Measurements from ENCODE around the gene OXTR.

Gene OXTR

GRCh38 chr3:8780279-8780678 is 10.9 kb upstream of the OXTR start:
- ChIA-PET CTCF (interaction anchor here (4.1 kb wide), 1 partner anchor 10 kb away, joined by 49 read pairs; the partner anchor contains the start of gene OXTR), POLR2A (no interaction called here)
- no peak for DNase-seq (ENCODE audit: extremely low spot score)
- TF ChIP-seq CTCF (IDR thresholded peaks at IDR 0.05; ENCODE audit: control extremely low read depth, extremely low read depth, low read depth, missing control alignments): no peak

GRCh38 chr3:8778475-8778874 is 9.1 kb upstream of the OXTR start:
- TF ChIP-seq CTCF (IDR thresholded peaks at IDR 0.05; ENCODE audit: control extremely low read depth, extremely low read depth, low read depth, missing control alignments): no peak
- DNase-seq (ENCODE audit: extremely low spot score): no peak
- ChIA-PET CTCF (interaction anchor here (1.0 to 4.1 kb wide), 3 partner anchors 9 to 18 kb away, joined by 3 to 49 read pairs (median 5); partner anchors contain the start of gene OXTR), POLR2A (no interaction called here)

GRCh38 chr3:8777978-8778267 is 8.5 kb upstream of the OXTR start:
- no peak for TF ChIP-seq CTCF (IDR thresholded peaks at IDR 0.05; ENCODE audit: control extremely low read depth, extremely low read depth, low read depth, missing control alignments)
- peak; percentile 12 for DNase-seq (ENCODE audit: extremely low spot score)
- ChIA-PET POLR2A (no interaction called here), CTCF (interaction anchor here (1.0 to 4.1 kb wide), 3 partner anchors 8 to 19 kb away, joined by 3 to 49 read pairs (median 5); partner anchors contain the start of gene OXTR)

GRCh38 chr3:8777201-8777977 is 8.0 kb upstream of the OXTR start:
- no peak for DNase-seq (ENCODE audit: extremely low spot score)
- CTCF ChIA-PET: interaction anchor here (1.0 to 4.1 kb wide), 3 partner anchors 7 to 19 kb away, joined by 3 to 49 read pairs (median 5); partner anchors contain the start of gene OXTR
- POLR2A ChIA-PET: interaction anchor here (0.6 kb wide), 1 partner anchor 244 kb away, joined by 3 read pairs; no protein-coding TSS in a partner anchor
- TF ChIP-seq CTCF (IDR thresholded peaks at IDR 0.05; ENCODE audit: control extremely low read depth, extremely low read depth, low read depth, missing control alignments): no peak

GRCh38 chr3:8776406-8776805 is 7.0 kb upstream of the OXTR start:
- no peak for DNase-seq (ENCODE audit: extremely low spot score)
- ChIA-PET CTCF (interaction anchor here (1.3 to 4.1 kb wide), 2 partner anchors 7 to 18 kb away, joined by 5 to 49 read pairs; partner anchors contain the start of gene OXTR), POLR2A (interaction anchor here (0.6 kb wide), 1 partner anchor 245 kb away, joined by 3 read pairs; no protein-coding TSS in a partner anchor)
- no peak for TF ChIP-seq CTCF (IDR thresholded peaks at IDR 0.05; ENCODE audit: control extremely low read depth, extremely low read depth, low read depth, missing control alignments)

- CTCF ChIA-PET: interaction anchor here (1.3 kb wide), 1 partner anchor 19 kb away, joined by 5 read pairs; no protein-coding TSS in a partner anchor
- no peak for TF ChIP-seq CTCF (IDR thresholded peaks at IDR 0.05; ENCODE audit: control extremely low read depth, extremely low read depth, low read depth, missing control alignments)
- POLR2A ChIA-PET: no interaction called here
- DNase-seq (ENCODE audit: extremely low spot score): no peak
Measured at GRCh38 chr3:8775602-8776001, 6.2 kb upstream of the OXTR start.
